ENCODE results near the gene ILKAP.

DNA sequence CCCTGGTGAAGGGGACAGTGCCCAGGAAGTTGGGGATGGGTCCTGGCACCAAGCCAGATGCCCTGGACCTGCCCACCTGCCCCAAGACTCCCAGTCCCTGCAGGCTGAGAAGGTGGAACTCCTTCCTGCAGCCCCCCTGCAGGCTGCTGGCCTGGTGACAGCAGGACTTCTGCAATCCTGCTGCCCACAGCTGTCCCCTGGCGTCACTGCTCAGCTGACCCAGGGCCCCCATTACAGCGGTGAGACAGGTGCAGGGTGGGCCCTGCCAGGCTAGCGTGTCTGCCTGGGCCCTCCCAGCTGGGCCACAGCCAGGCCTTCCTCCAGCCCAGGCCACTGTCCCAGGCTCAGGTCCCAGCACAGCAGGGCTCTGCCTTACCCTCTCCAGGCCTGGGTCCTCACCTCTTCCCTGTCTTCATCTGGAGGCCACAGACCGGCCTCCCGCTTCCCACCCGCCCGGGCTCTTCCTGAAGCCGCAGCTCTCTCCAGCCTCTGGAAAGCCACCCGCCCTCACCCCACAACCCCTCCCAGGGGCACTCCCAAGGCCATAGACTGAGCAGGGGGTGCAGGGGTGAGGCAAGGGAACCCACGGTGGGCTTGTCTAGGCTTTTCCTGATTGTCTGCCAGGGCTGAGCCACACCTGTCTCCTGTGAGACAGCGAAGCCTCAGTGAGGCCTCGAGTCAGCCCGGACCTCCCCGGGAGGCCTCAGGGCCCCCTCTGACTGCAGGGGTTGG, 53.5 kb downstream of the ILKAP start:
- TF ChIP-seq POLR2A (IDR thresholded peaks at IDR 0.05) (no peak), POLR2AphosphoS5 (IDR thresholded peaks at IDR 0.05) (no peak)
- TF ChIP-seq, protein P1, sequence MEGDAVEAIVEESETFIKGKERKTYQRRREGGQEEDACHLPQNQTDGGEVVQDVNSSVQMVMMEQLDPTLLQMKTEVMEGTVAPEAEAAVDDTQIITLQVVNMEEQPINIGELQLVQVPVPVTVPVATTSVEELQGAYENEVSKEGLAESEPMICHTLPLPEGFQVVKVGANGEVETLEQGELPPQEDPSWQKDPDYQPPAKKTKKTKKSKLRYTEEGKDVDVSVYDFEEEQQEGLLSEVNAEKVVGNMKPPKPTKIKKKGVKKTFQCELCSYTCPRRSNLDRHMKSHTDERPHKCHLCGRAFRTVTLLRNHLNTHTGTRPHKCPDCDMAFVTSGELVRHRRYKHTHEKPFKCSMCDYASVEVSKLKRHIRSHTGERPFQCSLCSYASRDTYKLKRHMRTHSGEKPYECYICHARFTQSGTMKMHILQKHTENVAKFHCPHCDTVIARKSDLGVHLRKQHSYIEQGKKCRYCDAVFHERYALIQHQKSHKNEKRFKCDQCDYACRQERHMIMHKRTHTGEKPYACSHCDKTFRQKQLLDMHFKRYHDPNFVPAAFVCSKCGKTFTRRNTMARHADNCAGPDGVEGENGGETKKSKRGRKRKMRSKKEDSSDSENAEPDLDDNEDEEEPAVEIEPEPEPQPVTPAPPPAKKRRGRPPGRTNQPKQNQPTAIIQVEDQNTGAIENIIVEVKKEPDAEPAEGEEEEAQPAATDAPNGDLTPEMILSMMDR (IDR thresholded peaks at IDR 0.05), result no peak

All from stomach (tissue), 4 donors.